ENCODE measurements around the gene ORMDL2.
"Not testable (repeated sequence)": the region's sequence is repeated elsewhere in the genome, so short reads cannot be mapped to it uniquely, and the experiment has no call there.

ORMDL2 gene

DNA sequence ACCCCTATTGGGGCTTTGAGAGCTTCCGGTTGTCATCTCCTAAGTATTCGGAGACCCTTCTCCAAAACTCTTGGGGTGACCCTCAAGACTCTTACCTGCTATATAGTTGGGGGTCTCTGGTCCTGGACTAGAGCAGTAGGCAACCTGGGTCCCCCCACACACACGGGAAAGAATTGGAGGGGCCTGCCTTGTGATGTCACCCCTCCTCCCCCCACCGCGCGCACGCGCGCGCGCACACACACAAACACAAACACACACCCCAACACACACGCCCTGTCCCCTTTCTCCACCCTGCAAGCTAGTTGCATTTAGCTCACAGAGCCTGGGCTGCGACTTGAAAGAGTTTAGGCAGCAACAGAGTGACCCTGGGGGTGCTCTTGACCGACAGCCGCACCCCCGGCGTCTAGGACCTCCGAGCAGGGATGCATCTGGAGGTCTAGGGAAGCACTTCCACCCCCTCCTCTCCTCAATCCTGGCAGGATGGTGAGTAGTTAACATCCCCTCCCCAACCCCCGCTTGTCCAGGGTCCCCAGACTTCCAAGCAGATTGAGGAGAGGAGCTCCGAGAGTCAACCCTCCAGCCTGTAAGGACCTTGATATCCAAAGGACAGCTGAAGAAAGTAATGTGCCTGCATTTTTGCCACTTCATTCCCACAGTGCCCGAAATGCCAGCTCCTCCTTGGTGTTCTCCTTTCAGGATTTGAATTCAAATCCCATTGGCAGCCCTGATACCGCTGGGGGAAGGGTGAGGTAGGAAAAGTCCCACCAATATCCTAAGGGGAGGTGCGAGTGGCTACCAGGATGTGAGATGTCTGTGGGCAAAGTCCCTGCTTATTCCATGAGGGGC, 13.0 kb downstream of the ORMDL2 start:
- Mint-ChIP-seq H3K4me1 (peaks cover 57% of the 10 kb centered on the region), H3K9me3 (no peaks in the 10 kb centered on the region), H3K27ac (ENCODE audit: low read depth) (peak overlapping the region; percentile 94), H3K4me3 (peak overlapping the region; percentile 95), H3K27me3 (no peaks in the 10 kb centered on the region), H3K36me3 (ENCODE audit: insufficient read depth) (peaks cover 21% of the 10 kb centered on the region)
- DNase-seq (ENCODE audit: low spot score in 2 of 2) (peak in 1 of 2 donors; percentile 36), ATAC-seq (replicated peaks; ENCODE audit: extremely low read depth, poor library complexity, severe bottlenecking) (no peak)

DNA sequence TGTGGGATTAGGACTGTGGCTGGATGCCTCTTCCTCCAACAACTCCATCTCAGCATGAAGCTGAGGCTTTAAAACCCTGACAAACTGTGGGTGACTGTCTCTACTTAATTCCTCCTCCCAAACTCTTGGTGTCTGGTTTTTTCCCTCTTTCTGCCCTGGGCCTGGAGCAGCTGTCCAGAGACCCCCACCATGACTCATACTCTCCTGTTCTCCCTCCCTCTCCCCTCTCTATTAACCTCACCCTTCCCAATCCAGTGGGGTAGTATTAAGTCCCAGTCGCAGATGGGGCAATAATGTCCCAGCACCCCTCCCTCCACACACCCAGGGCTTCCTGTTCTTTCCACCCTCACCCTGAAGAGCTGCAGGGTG, 13.6 kb downstream of the ORMDL2 start:
- Mint-ChIP-seq H3K4me3 (peak overlapping the region; percentile 95), H3K27me3 (no peaks in the 10 kb centered on the region), H3K9me3 (no peaks in the 10 kb centered on the region), H3K27ac (ENCODE audit: low read depth) (no peak overlapping the region), H3K4me1 (peaks cover 51% of the 10 kb centered on the region), H3K36me3 (ENCODE audit: insufficient read depth) (peaks cover 17% of the 10 kb centered on the region)
- DNase-seq (ENCODE audit: low spot score in 2 of 2) = no peak
- no peak for ATAC-seq (replicated peaks; ENCODE audit: extremely low read depth, poor library complexity, severe bottlenecking)

DNA sequence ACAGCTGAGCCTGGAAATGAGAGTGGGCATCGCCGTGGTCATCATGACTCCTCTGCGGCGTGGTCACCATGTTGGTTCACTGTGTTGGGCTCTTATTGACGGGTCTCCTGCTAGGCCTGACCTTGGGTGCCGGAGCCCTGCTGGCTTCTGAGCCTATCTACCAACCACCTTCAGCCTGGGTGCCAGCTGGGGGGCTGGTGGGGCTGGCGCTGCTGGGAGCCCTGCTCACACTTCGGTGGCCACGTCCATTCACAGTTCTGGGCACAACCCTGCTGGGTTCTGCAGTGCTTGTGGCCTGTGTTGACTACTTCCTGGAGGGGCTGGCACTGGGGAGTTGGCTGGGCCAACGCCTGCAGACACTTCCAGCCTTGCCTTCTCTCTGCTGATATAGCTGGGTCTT, 15.2 kb downstream of the ORMDL2 start:
- H3K4me1 Mint-ChIP-seq = peaks cover 40% of the 10 kb centered on the region
- peaks cover 16% of the 10 kb centered on the region for H3K36me3 Mint-ChIP-seq (ENCODE audit: insufficient read depth)
- no peaks in the 10 kb centered on the region for H3K9me3 Mint-ChIP-seq
- DNase-seq (ENCODE audit: low spot score in 2 of 2) (no peak), ATAC-seq (replicated peaks; ENCODE audit: extremely low read depth, poor library complexity, severe bottlenecking) (no peak)
- no peak overlapping the region for H3K4me3 Mint-ChIP-seq
- no peak overlapping the region for H3K27ac Mint-ChIP-seq (ENCODE audit: low read depth)
- H3K27me3 Mint-ChIP-seq = no peaks in the 10 kb centered on the region

DNA sequence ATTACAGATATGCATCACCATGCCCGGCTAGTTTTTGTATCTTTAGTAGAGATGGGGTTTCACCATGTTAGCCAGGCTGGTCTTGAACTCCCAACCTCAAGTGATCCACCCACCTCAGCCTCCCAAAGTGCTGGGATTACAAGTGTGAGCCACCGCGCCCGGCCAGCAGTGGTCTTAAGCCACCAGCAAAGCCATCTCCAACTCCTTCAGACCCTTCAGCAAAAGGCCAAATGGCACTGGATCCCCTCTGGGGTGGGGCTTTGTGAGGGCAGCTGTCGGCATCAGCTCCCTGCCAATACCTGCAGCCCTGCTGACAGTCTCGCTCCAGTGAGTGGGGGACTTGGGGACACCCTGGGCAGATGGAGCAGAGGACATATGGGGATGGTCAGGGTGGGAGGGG, 16.6 kb downstream of the ORMDL2 start:
- ATAC-seq (replicated peaks; ENCODE audit: extremely low read depth, poor library complexity, severe bottlenecking); DNase-seq (ENCODE audit: low spot score in 2 of 2); H3K27ac Mint-ChIP-seq (ENCODE audit: low read depth); H3K27me3 Mint-ChIP-seq; H3K4me3 Mint-ChIP-seq; H3K9me3 Mint-ChIP-seq: not testable (repeated sequence)
- peaks cover 32% of the 10 kb centered on the region for H3K4me1 Mint-ChIP-seq
- H3K36me3 Mint-ChIP-seq (ENCODE audit: insufficient read depth) = peaks cover 10% of the 10 kb centered on the region

DNA sequence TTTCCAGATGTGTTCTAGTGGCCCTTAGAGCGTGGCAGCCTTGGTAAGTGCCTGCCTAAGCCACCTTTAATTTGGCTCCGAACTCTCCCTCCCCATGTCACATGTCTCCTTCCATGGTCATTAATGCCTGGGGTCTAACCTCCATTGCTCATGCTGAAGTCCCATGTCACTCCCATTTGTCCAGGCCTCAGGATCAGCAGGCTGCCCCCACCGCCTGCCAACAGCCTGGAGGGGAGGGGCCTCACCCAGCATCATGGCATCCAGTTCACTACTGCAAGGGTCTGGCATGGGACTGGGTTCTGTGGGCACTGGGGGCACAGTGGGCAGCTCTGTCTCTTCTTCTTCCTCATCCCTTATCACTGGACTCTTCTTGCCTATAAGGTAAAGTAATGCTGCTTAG, 20.5 kb downstream of the ORMDL2 start:
- Mint-ChIP-seq H3K27ac (ENCODE audit: low read depth) (no peak overlapping the region), H3K27me3 (peaks cover 9% of the 10 kb centered on the region), H3K36me3 (ENCODE audit: insufficient read depth) (no peaks in the 10 kb centered on the region), H3K4me3 (no peak overlapping the region), H3K4me1 (no peaks in the 10 kb centered on the region), H3K9me3 (no peaks in the 10 kb centered on the region)
- ATAC-seq (replicated peaks; ENCODE audit: extremely low read depth, poor library complexity, severe bottlenecking) (no peak), DNase-seq (ENCODE audit: low spot score in 2 of 2) (no peak)

DNA sequence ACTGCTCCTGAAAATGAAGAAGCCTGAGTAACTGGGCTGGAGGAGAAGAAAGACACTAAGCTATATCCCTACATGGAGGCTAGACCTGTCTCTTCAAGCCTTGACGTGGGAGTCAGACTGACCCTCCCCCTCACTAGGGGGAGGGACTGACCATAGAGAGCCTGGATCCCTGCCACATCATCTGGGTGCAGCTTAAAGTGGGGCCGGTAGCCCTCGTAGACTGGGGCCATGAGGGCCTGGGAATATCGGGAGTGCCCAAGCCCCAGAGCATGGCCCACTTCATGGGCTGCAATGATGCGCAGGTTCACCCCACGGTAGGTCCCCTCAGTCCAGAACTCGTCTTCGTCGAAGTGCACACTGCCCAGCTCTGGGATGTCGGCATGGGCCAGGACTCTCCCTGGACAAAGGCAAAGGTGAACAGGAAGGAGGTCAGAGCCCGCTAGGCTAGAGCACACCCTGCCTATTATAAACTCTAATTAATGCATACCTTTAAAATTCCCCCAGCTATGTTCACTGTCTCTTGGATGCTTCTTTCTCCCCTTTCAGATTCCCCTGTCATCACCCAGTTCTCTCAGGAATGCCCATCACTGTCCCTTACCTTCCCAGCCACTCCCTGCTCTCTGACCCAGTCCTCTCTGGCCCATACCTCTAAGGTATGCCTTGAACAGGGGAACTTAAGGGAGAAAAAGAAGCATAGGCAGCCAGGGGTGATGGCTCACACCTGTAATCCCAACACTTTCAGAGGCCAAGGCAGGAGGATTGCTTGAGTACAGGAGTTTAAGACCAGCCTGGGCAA, 21.7 kb downstream of the ORMDL2 start:
- H3K9me3 Mint-ChIP-seq = no peaks in the 10 kb centered on the region
- H3K4me3 Mint-ChIP-seq = no peak overlapping the region
- ATAC-seq (replicated peaks; ENCODE audit: extremely low read depth, poor library complexity, severe bottlenecking) (no peak), DNase-seq (ENCODE audit: low spot score in 2 of 2) (no peak)
- H3K27ac Mint-ChIP-seq (ENCODE audit: low read depth) = no peak overlapping the region
- no peaks in the 10 kb centered on the region for H3K36me3 Mint-ChIP-seq (ENCODE audit: insufficient read depth)
- H3K27me3 Mint-ChIP-seq = peaks cover 9% of the 10 kb centered on the region
- H3K4me1 Mint-ChIP-seq = no peaks in the 10 kb centered on the region

DNA sequence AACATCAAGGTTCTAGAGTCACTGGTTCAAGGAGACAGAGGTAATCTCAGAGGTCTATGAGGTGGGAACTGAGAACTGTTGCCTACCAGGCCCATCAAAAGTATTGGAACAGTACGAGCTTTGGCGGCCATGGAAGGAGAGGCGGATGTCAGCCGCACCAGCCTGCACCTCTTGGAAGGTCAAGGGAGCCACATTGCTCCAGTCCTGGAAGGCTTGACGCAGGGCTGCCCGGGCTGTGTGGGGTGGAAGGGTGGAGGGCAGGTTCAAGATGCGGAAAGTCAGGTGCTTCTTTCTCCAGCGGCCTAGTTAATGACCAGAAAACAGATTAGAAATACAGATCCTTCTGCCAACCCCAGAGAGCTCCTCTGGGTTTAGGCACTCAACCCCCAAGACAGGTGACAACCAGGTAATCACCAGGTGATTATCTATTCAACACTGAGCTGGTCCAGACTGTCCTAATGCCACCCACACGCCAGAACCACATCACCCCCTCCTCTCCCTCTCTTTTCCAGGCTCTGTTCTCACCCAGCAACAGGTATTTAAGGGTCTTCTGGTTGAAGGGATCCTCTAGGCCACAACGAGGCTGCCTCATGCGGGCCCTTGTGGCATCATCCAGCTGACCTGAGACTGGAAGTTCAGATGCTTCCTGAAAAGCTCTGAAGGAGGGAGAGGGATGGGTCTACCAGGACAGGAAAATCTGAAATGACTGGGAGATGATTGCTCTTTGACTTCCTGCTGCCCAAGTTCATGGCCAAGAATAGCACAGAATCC, 22.9 kb downstream of the ORMDL2 start:
- Mint-ChIP-seq H3K4me1 (no peaks in the 10 kb centered on the region), H3K27ac (ENCODE audit: low read depth) (no peak overlapping the region), H3K27me3 (peaks cover 9% of the 10 kb centered on the region), H3K4me3 (no peak overlapping the region), H3K36me3 (ENCODE audit: insufficient read depth) (no peaks in the 10 kb centered on the region), H3K9me3 (no peaks in the 10 kb centered on the region)
- ATAC-seq (replicated peaks; ENCODE audit: extremely low read depth, poor library complexity, severe bottlenecking) (no peak), DNase-seq (ENCODE audit: low spot score in 2 of 2) (no peak)

DNA sequence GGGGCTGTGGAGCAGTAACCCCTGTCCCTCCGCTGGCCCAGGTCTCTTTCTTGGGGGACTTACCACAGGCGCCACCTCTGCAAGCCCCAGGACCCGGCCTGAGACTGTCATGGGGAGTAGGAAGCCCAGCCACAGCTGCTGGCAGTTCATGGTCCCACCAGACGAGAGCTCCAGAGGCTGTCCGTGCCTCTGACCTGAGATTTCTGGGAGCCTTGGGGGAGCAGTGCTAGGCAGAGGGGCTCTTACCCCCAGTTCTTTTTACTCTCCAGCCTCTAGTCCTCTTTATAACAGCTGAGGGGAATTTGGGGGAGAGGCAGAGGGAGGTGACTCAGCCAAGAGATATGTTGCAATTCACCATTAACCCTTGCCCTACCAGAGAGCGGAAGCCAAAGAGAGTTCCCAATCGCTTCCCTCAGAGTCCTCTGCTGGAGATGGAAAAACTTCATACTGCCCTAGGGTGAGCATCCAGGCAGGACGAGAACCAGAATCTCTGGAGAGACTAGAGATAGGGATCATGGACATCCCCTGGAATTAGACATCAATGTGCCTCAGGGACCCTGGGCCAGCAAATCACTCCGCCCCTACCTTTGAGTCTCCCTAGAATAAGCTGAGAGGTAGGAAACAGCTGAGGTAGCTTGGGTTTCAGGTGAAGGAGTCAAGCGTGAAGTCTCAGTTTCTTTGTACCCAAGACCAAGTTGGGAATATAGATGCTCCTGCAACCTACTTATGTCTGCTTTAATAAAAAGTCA, 25.0 kb downstream of the ORMDL2 start, which contains the start of gene MMP19:
Gene MMP19, minus strand, starts transcription at position 256 of the 749 bp plus-strand sequence. Its CDS starts 106 bp downstream, at position 150.
- Mint-ChIP-seq H3K4me1 (no peaks in the 10 kb centered on the region), H3K27ac (ENCODE audit: low read depth) (no peak within 1 kb of the TSS), H3K9me3 (no peaks in the 10 kb centered on the region), H3K36me3 (ENCODE audit: insufficient read depth) (no peaks in the 10 kb centered on the region), H3K27me3 (peaks cover 9% of the 10 kb centered on the region), H3K4me3 (no peak within 1 kb of the TSS)
- DNase-seq (ENCODE audit: low spot score in 2 of 2) = no peak
- ATAC-seq (replicated peaks; ENCODE audit: extremely low read depth, poor library complexity, severe bottlenecking) = no peak

DNA sequence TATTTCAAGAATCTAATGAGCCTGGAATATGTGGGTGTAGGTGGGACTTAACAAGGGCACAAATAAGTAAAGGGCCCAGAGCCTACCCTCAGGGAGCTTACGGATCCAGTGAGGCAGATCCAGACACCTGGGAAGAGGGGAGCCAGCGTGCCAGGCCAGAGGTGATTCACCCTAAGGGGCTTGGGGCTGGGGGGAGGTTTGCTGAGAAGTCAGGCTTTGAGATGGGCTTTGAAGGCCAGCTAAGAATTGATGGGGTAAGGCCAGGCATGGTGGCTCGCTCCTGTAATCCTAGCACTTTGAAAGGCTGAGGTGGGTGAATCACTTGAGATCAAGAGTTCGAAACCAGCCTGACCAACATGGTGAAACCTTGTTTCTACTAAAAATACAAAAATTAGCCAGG, 25.6 kb downstream of the ORMDL2 start:
- no peaks in the 10 kb centered on the region for H3K36me3 Mint-ChIP-seq (ENCODE audit: insufficient read depth)
- H3K9me3 Mint-ChIP-seq = no peaks in the 10 kb centered on the region
- no peak overlapping the region for H3K4me3 Mint-ChIP-seq
- H3K27ac Mint-ChIP-seq (ENCODE audit: low read depth) = no peak overlapping the region
- DNase-seq (ENCODE audit: low spot score in 2 of 2) (no peak), ATAC-seq (replicated peaks; ENCODE audit: extremely low read depth, poor library complexity, severe bottlenecking) (no peak)
- H3K4me1 Mint-ChIP-seq = no peaks in the 10 kb centered on the region
- peaks cover 9% of the 10 kb centered on the region for H3K27me3 Mint-ChIP-seq

DNA sequence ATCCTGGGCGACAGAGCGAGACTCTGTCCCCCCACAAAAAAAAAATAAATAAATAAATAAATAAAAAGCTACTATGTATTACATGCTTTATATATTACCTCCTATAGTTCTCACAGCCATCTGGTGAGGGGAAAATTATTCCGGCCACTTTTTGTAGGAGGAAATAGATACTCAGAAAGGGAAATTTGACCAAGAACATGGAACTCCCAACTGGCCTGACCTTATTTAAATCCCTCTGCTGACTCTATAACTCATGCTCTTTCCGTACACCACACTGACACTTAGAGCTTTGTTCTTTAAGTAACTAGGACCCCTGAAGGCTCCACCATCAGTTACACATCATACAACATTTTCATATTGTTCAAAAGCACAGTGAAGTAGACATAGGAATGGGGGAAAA, 27.1 kb downstream of the ORMDL2 start:
- no peak overlapping the region for H3K4me3 Mint-ChIP-seq
- no peak overlapping the region for H3K27ac Mint-ChIP-seq (ENCODE audit: low read depth)
- ATAC-seq (replicated peaks; ENCODE audit: extremely low read depth, poor library complexity, severe bottlenecking) (no peak), DNase-seq (ENCODE audit: low spot score in 2 of 2) (no peak)
- H3K9me3 Mint-ChIP-seq = no peaks in the 10 kb centered on the region
- no peaks in the 10 kb centered on the region for H3K4me1 Mint-ChIP-seq
- H3K36me3 Mint-ChIP-seq (ENCODE audit: insufficient read depth) = no peaks in the 10 kb centered on the region
- peaks cover 18% of the 10 kb centered on the region for H3K27me3 Mint-ChIP-seq

DNA sequence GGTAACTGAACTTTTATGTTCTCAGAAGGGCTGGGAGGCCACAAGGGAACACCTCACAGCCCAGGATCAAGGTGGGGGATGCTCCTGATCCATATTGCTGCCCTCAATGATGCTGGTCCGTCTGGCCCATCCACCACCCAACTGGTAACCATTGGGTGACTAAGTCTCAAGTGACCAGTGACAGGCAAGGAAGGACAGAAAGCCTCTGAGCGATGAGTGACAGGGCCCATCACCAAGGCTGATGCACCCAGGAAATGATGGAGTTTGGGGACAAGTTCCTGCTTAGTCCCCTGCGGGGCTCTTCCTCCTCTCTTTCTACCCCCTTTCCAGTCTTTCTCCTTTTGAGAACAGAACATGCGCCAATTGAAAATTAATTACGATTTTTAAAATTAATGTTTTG, 27.5 kb downstream of the ORMDL2 start:
- no peak for ATAC-seq (replicated peaks; ENCODE audit: extremely low read depth, poor library complexity, severe bottlenecking)

More for the DNA sequence above, 27.5 kb downstream of the ORMDL2 start:
- Mint-ChIP-seq H3K4me3 (no peak overlapping the region), H3K36me3 (ENCODE audit: insufficient read depth) (no peaks in the 10 kb centered on the region), H3K4me1 (no peaks in the 10 kb centered on the region), H3K9me3 (no peaks in the 10 kb centered on the region), H3K27ac (ENCODE audit: low read depth) (no peak overlapping the region), H3K27me3 (peaks cover 22% of the 10 kb centered on the region)
- no peak for DNase-seq (ENCODE audit: low spot score in 2 of 2)
